B cell (primary cell): Measurements from ENCODE around the gene ZNF277. TPM values are rescaled to one million over a fixed set of nuclear protein-coding genes. Genes with fewer than 3 reads are reported as not detected.

Experiments used
- ATAC-seq: fragments of 200-7000 bp; cut with Tn5 transposase; one replicate; pipeline ENCODE4 v1.10.0; 2021; ENCODE audit warnings: low read depth, mild to moderate bottlenecking, moderate number of reproducible peaks, moderate library complexity
- CTCF ChIA-PET: fragments of 350-600 bp; sonication (Branson Sonifier 250); formaldehyde crosslinking; loops from one replicate; lab custom pipeline; 2021; ENCODE audit warnings: antibody characterized with exemption, inconsistent platforms; lab: Charles Lee
- POLR2A ChIA-PET: fragments of 350-600 bp; sonication (Branson Sonifier 250); formaldehyde crosslinking; loops from one replicate; lab custom pipeline; 2021; ENCODE audit warnings: antibody characterized with exemption; lab: Charles Lee
- DNase-seq: peaks from one replicate; pipeline ENCODE4 v3.0.0; 2013
- H2AFZ ChIP-seq: 2 replicates; pipeline ENCODE4 v1.6.1; 2012; ENCODE audit warnings: mild to moderate bottlenecking, low read depth, low read length; ENCODE audit not compliant: insufficient read depth, poor library complexity, severe bottlenecking
- H3K27ac ChIP-seq, 2 donors: 1 replicate in 1 of 2; 2 replicates in 1 of 2; pipeline ENCODE4 v1.5.1; 2012 to 2013; ENCODE audit warnings: low read length in 2 of 2, mild to moderate bottlenecking in 2 of 2, moderate library complexity in 1 of 2
- H3K27me3 ChIP-seq, 4 experiments: fragments of 200-600 bp in 1 of 4; sonication (generic) in 1 of 4; replicated peaks in 1 of 4; 1 replicate in 2 of 4; 2 replicates in 2 of 4; pipeline versions ENCODE4 v1.6.1 to v1.7.0; 2013 to 2016; ENCODE audit warnings: low read length in 3 of 4, mild to moderate bottlenecking in 2 of 4, mixed read lengths in 1 of 4, moderate library complexity in 1 of 4; ENCODE audit not compliant: insufficient read depth in 4 of 4, control insufficient read depth in 3 of 4; ENCODE audit errors: control extremely low read depth in 1 of 4
- H3K36me3 ChIP-seq, 2 experiments: replicated peaks in 1 of 2; 1 replicate in 1 of 2; 2 replicates in 1 of 2; pipeline versions ENCODE4 v1.6.1 to v1.7.1; 2013; ENCODE audit warnings: low read length in 1 of 2; ENCODE audit not compliant: insufficient read depth in 2 of 2, control insufficient read depth in 1 of 2; ENCODE audit errors: control extremely low read depth in 1 of 2, extremely low read depth in 1 of 2
- H3K4me1 ChIP-seq, 2 donors: fragments of 200-600 bp in 1 of 2; sonication (generic) in 1 of 2; 1 replicate in 1 of 2; 2 replicates in 1 of 2; pipeline versions ENCODE4 v1.5.1 to v1.6.1; 2013 to 2017; ENCODE audit warnings: low read length in 2 of 2; ENCODE audit not compliant: control insufficient read depth in 2 of 2, insufficient read depth in 2 of 2
- H3K4me2 ChIP-seq: replicated peaks from 2 replicates; pipeline ENCODE3; 2012; ENCODE audit warnings: mild to moderate bottlenecking, low read depth, low read length; ENCODE audit not compliant: poor library complexity, severe bottlenecking
- H3K4me3 ChIP-seq, 5 experiments: fragments of 200-600 bp in 1 of 5; sonication (generic) in 1 of 5; 1 replicate in 3 of 5; 2 replicates in 2 of 5; pipeline versions ENCODE4 v1.5.1 to v1.7.0; 2011 to 2016; ENCODE audit warnings: low read length in 4 of 5, mild to moderate bottlenecking in 4 of 5, low read depth in 2 of 5, control low read depth in 1 of 5, moderate library complexity in 1 of 5; ENCODE audit not compliant: insufficient read depth in 1 of 5; ENCODE audit errors: control extremely low read depth in 1 of 5, extremely low read depth in 1 of 5
- H3K79me2 ChIP-seq: fragments of 200-600 bp; sonication (generic); one replicate; pipeline ENCODE4 v1.6.0; 2016; ENCODE audit warnings: low read length; ENCODE audit not compliant: control insufficient read depth, insufficient read depth
- H3K9ac ChIP-seq: fragments of 200-600 bp; sonication (generic); 2 replicates; pipeline ENCODE4 v1.6.1; 2017; ENCODE audit warnings: mild to moderate bottlenecking, low read length, moderate library complexity
- H3K9me3 ChIP-seq, 3 donors: one replicate each; pipeline versions ENCODE4 v1.6.1 to v1.7.1; 2013; ENCODE audit warnings: low read length in 2 of 3; ENCODE audit not compliant: control insufficient read depth in 2 of 3, insufficient read depth in 1 of 3; ENCODE audit errors: control extremely low read depth in 1 of 3
- H4K20me1 ChIP-seq: 2 replicates; pipeline ENCODE4 v1.6.0; 2012; ENCODE audit warnings: mild to moderate bottlenecking, low read length; ENCODE audit not compliant: insufficient read depth, control insufficient read depth, poor library complexity, severe bottlenecking
- H3K27ac Mint-ChIP-seq: one replicate; pipeline ENCODE4 v1.8.0; 2021; ENCODE audit warnings: mixed read lengths
- H3K27me3 Mint-ChIP-seq: one replicate; pipeline ENCODE4 v1.8.0; 2021; ENCODE audit warnings: mixed read lengths
- H3K4me1 Mint-ChIP-seq: one replicate; pipeline ENCODE4 v1.8.0; 2021; ENCODE audit warnings: mixed read lengths
- H3K4me3 Mint-ChIP-seq: one replicate; pipeline ENCODE4 v1.8.0; 2021; ENCODE audit warnings: mixed read lengths
- H3K9me3 Mint-ChIP-seq: one replicate; pipeline ENCODE4 v1.8.0; 2022; ENCODE audit warnings: mixed read lengths; ENCODE audit not compliant: insufficient read depth
- EZH2 ChIP-seq: IDR thresholded peaks from 2 replicates; pipeline ENCODE4 v1.6.1; 2012; ENCODE audit warnings: borderline replicate concordance, low read depth, mild to moderate bottlenecking, moderate library complexity, low read length; ENCODE audit not compliant: insufficient read depth, poor library complexity, severe bottlenecking
- WGBS: methylation state at CpG from one replicate; pipeline ENCODE4 v1.1.5; 2013; ENCODE audit warnings: missing lambda C conversion rate; ENCODE audit not compliant: insufficient coverage; 5-methylcytosine and 5-hydroxymethylcytosine counted together
- intact Hi-C: fragments of 100-400 bp; cut with micrococcal nuclease; formaldehyde crosslinking; loops from one replicate; pipeline ENCODE4 v1.10.0; 2022
- polyA plus RNA-seq: library from polyadenylated mRNA; depleted of rRNA; stranded (reverse); fragments of >200 nt; gene quantifications from 2 replicates; pipeline ENCODE4 v1.2.3, GENCODE V29; 2012
- total RNA-seq, 2 donors: library from RNA; stranded (reverse); fragments of 120-200 nt in 1 of 2; gene quantifications; 1 replicate in 1 of 2; 2 replicates in 1 of 2; pipeline versions ENCODE4 v1.2.3 to v1.2.4, GENCODE V29; 2013 to 2022
- TF ChIP-seq, protein P1 (sequence below): fragments of 200-600 bp; IDR thresholded peaks from one replicate; pipeline ENCODE4 v1.8.0; 2022; ENCODE audit warnings: antibody characterized with exemption, mild to moderate bottlenecking

ZNF277 gene
- total and polyA plus RNA-seq, 2 donors (not counting 1 experiment from before 2014, with no cell fraction given): 9.5 to 18.6 TPM

DNA sequence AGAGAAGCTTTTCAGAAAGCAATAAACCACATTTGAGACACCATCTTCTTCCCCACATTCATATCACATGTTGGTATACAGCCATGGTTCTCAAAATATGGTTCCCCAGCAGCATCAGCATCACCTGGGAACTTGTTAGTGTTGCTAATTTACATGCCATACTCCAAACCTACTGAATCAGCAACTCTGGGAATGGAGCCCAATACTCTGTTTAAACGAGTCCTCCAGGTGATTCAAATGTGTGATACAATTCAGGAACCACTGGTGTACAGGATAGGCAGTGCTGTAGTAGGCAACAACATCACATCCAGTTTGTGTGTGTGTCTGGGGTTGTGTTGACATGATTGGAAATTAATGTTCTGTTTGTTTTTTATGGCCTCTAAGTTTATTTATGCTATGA is 47.7 kb downstream of the ZNF277 start:
- DNase-seq (no peak), ATAC-seq (no peak)
- Mint-ChIP-seq H3K27ac (no peak overlapping the region), H3K4me3 (no peak overlapping the region), H3K27me3 (no peaks in the 10 kb centered on the region), H3K9me3 (peaks cover 3% of the 10 kb centered on the region), H3K4me1 (peaks cover 25% of the 10 kb centered on the region)
- Histone ChIP-seq H3K36me3 (no peaks in the 10 kb centered on the region), H3K4me3 (no peak overlapping the region), H3K79me2 (peaks cover 23% of the 10 kb centered on the region), H4K20me1 (peaks cover 25% of the 10 kb centered on the region), H3K4me1 (no peaks in the 10 kb centered on the region), H3K27ac (no peak overlapping the region), H3K4me2 (no peak overlapping the region), H2AFZ (no peak overlapping the region), H3K9ac (no peak overlapping the region), H3K27me3 (no peaks in the 10 kb centered on the region), H3K9me3 (no peaks in the 10 kb centered on the region)
- POLR2A ChIA-PET: no interaction called here
- CTCF ChIA-PET: no interaction called here
- TF ChIP-seq, protein P1, sequence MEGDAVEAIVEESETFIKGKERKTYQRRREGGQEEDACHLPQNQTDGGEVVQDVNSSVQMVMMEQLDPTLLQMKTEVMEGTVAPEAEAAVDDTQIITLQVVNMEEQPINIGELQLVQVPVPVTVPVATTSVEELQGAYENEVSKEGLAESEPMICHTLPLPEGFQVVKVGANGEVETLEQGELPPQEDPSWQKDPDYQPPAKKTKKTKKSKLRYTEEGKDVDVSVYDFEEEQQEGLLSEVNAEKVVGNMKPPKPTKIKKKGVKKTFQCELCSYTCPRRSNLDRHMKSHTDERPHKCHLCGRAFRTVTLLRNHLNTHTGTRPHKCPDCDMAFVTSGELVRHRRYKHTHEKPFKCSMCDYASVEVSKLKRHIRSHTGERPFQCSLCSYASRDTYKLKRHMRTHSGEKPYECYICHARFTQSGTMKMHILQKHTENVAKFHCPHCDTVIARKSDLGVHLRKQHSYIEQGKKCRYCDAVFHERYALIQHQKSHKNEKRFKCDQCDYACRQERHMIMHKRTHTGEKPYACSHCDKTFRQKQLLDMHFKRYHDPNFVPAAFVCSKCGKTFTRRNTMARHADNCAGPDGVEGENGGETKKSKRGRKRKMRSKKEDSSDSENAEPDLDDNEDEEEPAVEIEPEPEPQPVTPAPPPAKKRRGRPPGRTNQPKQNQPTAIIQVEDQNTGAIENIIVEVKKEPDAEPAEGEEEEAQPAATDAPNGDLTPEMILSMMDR: no peak
- TF ChIP-seq EZH2: no peak
- WGBS: no CpG with 5 or more reads among the region's 1 CpG
- intact Hi-C loops: no loop called here

DNA sequence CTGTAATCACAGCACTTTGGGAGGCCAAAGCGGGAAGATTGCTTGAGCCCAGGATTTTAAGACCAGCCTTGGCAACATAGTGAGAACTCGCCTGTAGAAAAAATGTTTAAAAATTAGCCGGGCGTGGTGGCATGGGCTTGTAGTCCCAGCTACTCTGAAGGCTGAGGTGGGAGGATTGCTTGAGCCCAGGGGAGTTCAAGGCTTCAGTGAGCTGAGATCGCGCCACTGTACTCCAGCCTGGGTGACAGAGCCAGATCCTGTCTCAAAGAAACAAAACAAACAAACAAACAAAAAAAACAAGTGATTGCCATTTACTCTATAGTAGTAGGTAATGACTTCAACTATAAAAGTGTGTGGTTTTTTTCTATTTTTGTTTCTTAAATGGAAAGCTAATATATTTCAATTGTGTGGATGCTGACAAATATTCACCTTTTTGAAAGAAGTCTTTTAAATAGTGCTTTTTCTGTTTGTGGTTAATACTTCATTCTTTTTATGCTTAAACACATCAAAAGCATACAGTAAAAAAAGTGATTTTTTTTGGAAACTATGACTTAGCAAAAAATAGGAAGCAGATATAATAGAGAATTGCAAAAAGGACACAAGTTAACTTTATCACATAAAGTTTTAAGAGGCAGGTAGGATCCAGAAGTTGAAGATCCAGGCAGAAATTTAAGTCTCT is 48.4 kb downstream of the ZNF277 start:
- WGBS: 75% methylated on average over 3 of the region's 6 CpGs
- no peak overlapping the region for H3K27ac Mint-ChIP-seq
- ChIA-PET CTCF (no interaction called here), POLR2A (no interaction called here)
- no peaks in the 10 kb centered on the region for H3K9me3 ChIP-seq
- no peaks in the 10 kb centered on the region for H3K27me3 Mint-ChIP-seq
- peaks cover 25% of the 10 kb centered on the region for H3K4me1 Mint-ChIP-seq
- H3K9ac ChIP-seq: no peak overlapping the region
- H3K36me3 ChIP-seq: no peaks in the 10 kb centered on the region
- H3K4me3 Mint-ChIP-seq: no peak overlapping the region
- H3K9me3 Mint-ChIP-seq: no peaks in the 10 kb centered on the region
- TF ChIP-seq EZH2: no peak
- TF ChIP-seq, protein P1: no peak
- H3K4me1 ChIP-seq: no peaks in the 10 kb centered on the region
- H2AFZ ChIP-seq: no peak overlapping the region
- DNase-seq (no peak), ATAC-seq (no peak)
- no peaks in the 10 kb centered on the region for H3K27me3 ChIP-seq
- H3K79me2 ChIP-seq: peaks cover 25% of the 10 kb centered on the region
- peaks cover 22% of the 10 kb centered on the region for H4K20me1 ChIP-seq
- H3K4me3 ChIP-seq: no peak overlapping the region
- no peak overlapping the region for H3K4me2 ChIP-seq
- H3K27ac ChIP-seq: no peak overlapping the region
- intact Hi-C loops: no loop called here
